IPS-20b (cell line): Measurements from ENCODE around the gene NPC2.
"Not testable (repeated sequence)": the region's sequence is repeated elsewhere in the genome, so short reads cannot be mapped to it uniquely, and the experiment has no call there.

ENCODE experiments used
- H3K27ac ChIP-seq: one replicate; pipeline ENCODE4 v1.5.1; 2013; ENCODE audit warnings: low read length
- H3K27me3 ChIP-seq: 2 replicates; pipeline ENCODE4 v1.6.1; 2013; ENCODE audit warnings: mild to moderate bottlenecking, low read length, inconsistent platforms; ENCODE audit not compliant: insufficient read depth
- H3K36me3 ChIP-seq: 2 replicates; pipeline ENCODE4 v1.6.1; 2013; ENCODE audit warnings: low read depth, mild to moderate bottlenecking, inconsistent platforms, low read length, moderate library complexity; ENCODE audit not compliant: insufficient read depth
- H3K4me1 ChIP-seq: 2 replicates; pipeline ENCODE4 v1.6.1; 2013; ENCODE audit warnings: mild to moderate bottlenecking, control low read depth, inconsistent platforms, low read length, moderate library complexity; ENCODE audit not compliant: insufficient read depth
- H3K4me3 ChIP-seq: 2 replicates; pipeline ENCODE4 v1.5.1; 2013; ENCODE audit warnings: mild to moderate bottlenecking, low read length, inconsistent platforms
- H3K9ac ChIP-seq: 2 replicates; pipeline ENCODE4 v1.6.1; 2013; ENCODE audit warnings: low read depth, mild to moderate bottlenecking, inconsistent platforms, low read length, moderate library complexity
- H3K9me3 ChIP-seq: 2 replicates; pipeline ENCODE4 v1.6.1; 2013; ENCODE audit warnings: mild to moderate bottlenecking, low read depth, low read length, inconsistent platforms; ENCODE audit not compliant: insufficient read depth

NPC2 gene

DNA sequence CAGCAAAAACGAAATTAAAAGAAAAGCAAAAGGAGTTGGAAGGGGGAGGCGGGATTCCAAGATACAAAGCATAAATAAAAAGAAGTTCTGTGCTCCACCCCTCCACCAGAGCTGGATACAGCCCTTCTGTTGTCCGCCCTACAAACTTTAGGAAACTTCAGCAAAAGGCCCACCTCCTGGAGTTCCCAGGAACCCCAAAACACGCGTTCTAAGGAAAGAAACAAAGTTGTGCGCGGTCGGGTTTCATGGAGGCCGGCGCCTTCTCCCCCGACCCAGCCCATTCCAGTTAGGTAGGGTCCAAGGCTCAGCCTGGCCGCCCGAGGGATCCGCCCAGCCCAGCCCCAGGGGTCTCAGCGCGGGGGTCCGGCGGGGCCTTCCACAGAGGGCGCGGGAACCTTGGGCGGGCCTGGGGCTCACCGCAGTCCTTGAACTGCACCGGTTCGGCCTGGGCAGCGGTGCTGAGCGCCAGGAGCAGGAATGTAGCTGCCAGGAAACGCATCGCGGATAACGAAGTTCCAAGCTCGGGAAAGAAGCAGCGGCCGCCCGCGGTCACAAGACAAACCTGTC lies at the start of gene NPC2:
TSS of gene NPC2 (minus strand) at position 530 of the 567 bp plus-strand sequence. CDS start at position 499, 31 bp downstream.
- peaks cover 4% of the 10 kb centered on the region; the same call in 1 of the 2 replicates for H3K27me3 ChIP-seq
- H3K27ac ChIP-seq: peak within 1 kb of the TSS; percentile 90
- H3K4me1 ChIP-seq: peaks cover 5% of the 10 kb centered on the region; the same call in 1 of the 2 replicates

DNA sequence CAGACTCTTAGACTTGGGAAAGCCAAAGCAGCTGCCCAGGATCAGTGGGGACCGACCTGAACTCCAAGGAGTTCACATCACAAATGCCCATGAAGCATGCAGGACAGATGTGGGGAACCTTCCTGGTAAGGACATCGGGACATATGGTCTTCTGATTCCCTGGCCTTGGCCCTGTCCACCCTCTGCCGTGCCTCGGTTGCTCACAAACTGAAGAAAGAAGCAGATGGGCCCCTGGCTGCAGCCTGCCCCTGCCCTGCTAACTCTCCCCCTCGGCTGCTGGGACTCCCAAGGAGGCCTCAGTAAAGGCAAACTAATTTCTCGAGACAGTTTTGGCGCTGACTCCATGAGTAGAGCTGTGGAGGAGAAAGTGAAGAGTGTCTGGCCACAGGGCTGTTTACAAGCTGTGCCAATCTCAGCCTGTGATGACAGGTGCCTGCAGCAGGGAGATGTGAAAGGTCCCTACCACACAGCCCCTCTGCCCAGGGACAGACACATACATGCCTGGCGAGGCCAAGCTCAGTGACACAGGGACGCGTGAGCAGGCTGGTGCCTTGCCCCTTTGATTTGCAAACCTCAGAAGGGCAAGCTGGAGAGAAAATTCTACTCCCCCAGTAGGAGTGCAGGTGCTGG lies 49.1 kb upstream of the NPC2 start:
- H3K4me1 ChIP-seq: no peaks in the 10 kb centered on the region
- no peaks in the 10 kb centered on the region for H3K9me3 ChIP-seq
- H3K4me3 ChIP-seq: no peak overlapping the region
- no peaks in the 10 kb centered on the region for H3K27me3 ChIP-seq
- H3K36me3 ChIP-seq: no peaks in the 10 kb centered on the region
- no peak overlapping the region for H3K9ac ChIP-seq
- no peak overlapping the region for H3K27ac ChIP-seq

More for the DNA sequence above, at the start of gene NPC2:
- peak within 1 kb of the TSS; percentile 90 for H3K9ac ChIP-seq
- H3K36me3 ChIP-seq: peaks cover 23% of the 10 kb centered on the region
- H3K9me3 ChIP-seq: no peaks in the 10 kb centered on the region
- H3K4me3 ChIP-seq: peak within 1 kb of the TSS; percentile 90

DNA sequence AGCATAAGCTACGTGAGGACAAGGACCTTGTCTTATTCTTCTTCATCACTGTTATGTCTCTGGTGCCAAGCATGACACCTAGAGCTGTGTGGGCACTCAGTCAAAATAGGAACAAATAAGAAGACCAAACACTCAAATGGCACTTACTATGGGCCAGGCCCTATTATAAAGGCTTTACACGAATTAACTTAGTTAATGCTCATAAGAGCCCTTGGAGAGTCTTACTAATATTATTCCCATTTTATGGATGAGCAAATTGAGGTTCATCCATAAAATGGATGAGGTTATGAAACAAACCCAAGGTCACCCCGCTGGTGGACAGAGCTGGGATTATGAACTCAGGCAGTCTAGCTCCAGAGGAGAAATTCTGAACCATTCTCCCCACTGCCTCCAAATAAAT lies 48.1 kb upstream of the NPC2 start:
- Histone ChIP-seq H3K9me3 (no peaks in the 10 kb centered on the region), H3K9ac (no peak overlapping the region), H3K36me3 (no peaks in the 10 kb centered on the region), H3K27me3 (no peaks in the 10 kb centered on the region), H3K4me3 (no peak overlapping the region), H3K27ac (no peak overlapping the region), H3K4me1 (no peaks in the 10 kb centered on the region)

DNA sequence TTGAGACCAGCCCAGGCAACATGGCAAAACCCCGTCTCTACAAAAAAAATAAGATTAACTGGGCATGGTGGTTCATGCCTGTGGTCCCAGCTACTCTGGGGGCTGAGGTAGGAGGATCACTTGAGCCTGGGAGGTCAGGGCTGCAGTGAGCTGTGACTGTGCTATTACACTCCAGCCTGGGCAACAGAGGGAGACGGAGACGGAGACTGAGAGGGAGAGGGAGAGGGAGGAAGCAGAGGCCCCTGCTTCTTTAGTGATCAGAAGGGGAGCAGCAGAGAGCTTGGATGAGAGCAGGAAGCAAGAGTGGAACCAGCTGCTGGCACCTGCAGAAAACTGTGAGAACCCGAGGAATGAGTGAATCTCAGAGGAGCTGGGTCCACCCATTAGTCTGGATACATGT lies 46.4 kb upstream of the NPC2 start:
- Histone ChIP-seq H3K36me3 (no peaks in the 10 kb centered on the region), H3K4me3 (no peak overlapping the region), H3K4me1 (no peaks in the 10 kb centered on the region), H3K9me3 (no peaks in the 10 kb centered on the region), H3K27ac (no peak overlapping the region), H3K9ac (no peak overlapping the region), H3K27me3 (no peaks in the 10 kb centered on the region)

DNA sequence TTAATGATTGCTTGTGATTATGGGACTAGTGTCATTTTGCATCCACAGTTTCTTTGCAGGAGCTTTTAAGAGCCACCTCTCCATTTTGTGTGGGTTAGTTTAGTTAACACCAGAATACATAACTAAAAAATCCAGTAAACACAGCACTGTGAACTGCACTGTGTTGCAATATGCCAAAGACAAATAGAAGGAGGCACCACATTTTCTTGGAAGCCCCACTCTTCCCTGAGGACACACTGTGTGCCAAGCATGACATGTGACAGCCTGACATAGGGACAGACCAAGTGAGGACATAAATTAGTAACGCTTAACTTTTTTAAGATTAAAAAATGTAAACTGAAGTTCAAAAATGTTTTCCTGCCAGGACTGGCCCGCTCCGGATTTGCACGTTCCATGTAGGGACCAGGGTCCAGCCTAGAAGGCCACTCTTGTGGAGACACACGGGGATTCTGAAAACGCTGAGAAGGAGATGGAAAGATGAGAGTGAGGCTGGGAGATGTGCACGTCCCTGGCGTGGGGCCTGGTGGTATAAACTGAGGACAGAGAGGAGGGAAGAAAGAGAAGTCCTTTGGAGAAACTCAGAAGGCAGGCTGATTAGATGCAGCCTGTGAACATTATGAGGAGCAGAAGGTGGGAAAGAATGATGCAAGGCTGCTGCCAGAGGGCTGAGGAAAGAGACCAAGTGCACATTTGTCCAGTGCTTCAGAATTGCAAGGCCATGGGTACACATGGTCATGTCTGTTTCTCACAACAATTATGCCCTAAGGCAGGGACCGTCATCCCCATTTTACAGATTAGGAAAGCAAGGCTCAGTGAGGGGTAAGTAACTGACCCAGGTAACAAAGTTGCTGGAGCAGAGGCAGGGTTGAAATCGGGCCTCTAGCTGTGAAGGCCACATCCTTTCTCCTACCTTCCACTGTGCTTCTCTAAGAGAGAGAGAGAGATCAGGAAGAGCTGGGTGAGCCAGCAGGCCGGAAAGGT lies 45.6 kb upstream of the NPC2 start:
- no peak overlapping the region for H3K4me3 ChIP-seq
- H3K27me3 ChIP-seq: no peaks in the 10 kb centered on the region
- no peak overlapping the region for H3K27ac ChIP-seq
- no peak overlapping the region for H3K9ac ChIP-seq
- H3K36me3 ChIP-seq: no peaks in the 10 kb centered on the region
- no peaks in the 10 kb centered on the region for H3K9me3 ChIP-seq
- H3K4me1 ChIP-seq: no peaks in the 10 kb centered on the region

DNA sequence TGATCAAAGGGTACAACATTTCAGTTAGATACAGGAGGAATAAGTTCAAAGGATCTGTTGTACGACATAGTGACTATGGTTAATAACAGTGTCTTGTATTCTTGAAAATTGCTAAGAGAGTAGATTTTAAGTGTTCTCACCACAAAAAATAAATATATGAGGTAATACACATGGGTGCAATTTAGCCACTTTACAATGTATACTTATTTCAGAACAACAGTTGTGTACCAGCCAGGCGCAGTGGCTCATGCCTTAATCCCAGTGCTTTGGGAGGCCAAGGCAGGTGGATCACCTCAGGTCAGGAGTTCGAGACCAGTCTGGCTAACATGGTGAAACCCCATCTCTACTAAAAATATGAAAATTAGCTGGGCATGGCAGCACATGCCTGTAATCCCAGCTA lies 43.2 kb upstream of the NPC2 start:
- not testable (repeated sequence) for H3K9me3 ChIP-seq, H3K4me3 ChIP-seq, H3K27me3 ChIP-seq, H3K36me3 ChIP-seq, H3K27ac ChIP-seq, H3K4me1 ChIP-seq, H3K9ac ChIP-seq

DNA sequence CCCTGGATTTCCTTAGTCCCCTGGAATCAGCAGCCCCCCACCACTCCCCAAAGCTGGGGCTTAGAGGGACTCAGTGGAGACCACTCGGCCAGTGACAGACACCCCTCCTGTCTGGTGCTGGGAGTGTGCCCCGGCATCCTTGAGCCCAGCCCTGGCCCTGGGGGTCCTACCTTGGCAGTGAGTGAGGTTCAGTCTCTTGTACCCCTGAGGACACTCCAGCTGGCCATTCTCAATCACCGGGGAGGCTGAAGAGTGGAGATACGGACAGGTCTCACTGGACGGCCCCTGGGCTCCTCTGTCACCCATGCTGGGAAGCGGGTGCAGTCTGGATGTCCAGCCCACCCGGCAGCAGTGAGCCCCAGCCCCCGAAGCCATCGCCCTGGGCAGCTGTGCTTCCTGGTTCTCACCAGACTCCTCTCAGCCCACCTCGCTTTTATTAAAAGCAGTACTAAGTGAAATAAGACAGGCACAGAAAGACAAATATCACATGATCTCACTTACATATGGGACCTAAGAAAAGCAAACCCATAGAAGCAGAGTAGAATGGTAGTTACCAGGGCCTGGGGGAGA lies 42.7 kb upstream of the NPC2 start:
- no peaks in the 10 kb centered on the region for H3K9me3 ChIP-seq
- H3K4me1 ChIP-seq: no peaks in the 10 kb centered on the region
- no peak overlapping the region for H3K27ac ChIP-seq

DNA sequence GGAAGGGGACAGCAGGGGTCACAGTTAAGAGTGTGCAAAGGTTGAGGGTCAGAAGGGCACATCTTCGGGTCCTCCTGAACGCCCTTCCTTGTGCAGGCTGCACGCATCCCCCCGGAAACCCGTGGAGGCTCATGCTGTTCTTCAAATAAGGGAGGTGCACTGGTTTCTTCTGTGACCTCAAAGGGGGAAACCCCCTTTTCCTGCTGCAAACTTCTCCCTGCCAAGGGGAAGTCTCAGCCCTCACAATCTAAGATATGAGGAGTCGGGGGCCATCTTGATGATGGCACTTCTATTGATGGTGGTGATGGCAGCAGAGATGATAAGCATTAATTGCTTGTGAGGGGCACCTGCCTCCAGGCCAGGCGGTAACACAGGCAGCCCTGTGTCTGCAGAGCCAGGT lies 40.5 kb upstream of the NPC2 start:
- no peak overlapping the region for H3K4me3 ChIP-seq
- H3K27me3 ChIP-seq: no peaks in the 10 kb centered on the region
- no peak overlapping the region for H3K27ac ChIP-seq
- H3K9ac ChIP-seq: no peak overlapping the region
- no peaks in the 10 kb centered on the region for H3K9me3 ChIP-seq
- no peaks in the 10 kb centered on the region for H3K36me3 ChIP-seq
- H3K4me1 ChIP-seq: no peaks in the 10 kb centered on the region

More for the DNA sequence above, 42.7 kb upstream of the NPC2 start:
- Histone ChIP-seq H3K27me3 (no peaks in the 10 kb centered on the region), H3K4me3 (no peak overlapping the region), H3K9ac (no peak overlapping the region), H3K36me3 (no peaks in the 10 kb centered on the region)

DNA sequence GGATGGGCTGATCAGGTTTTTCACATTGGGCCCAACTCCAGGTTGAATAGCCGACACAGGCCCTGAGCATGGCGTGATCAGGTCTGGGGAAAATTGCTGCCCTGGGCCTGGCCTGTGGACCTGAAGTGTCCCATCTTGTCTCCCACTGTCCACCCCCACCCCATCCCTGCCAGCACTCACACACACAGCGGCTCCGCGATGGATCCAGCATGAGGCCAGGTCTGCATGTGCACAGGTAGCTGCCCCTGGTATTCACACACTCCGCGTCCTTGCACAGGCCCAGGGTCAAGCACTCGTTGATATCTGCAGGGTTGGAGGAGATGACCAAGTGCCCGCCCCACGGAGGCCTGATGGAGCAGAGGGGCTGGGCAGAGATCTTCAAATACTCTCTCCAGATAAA lies 39.1 kb upstream of the NPC2 start:
- H3K36me3 ChIP-seq: no peaks in the 10 kb centered on the region
- no peak overlapping the region for H3K9ac ChIP-seq
- H3K27me3 ChIP-seq: no peaks in the 10 kb centered on the region
- H3K4me3 ChIP-seq: no peak overlapping the region
- no peaks in the 10 kb centered on the region for H3K9me3 ChIP-seq
- no peak overlapping the region for H3K27ac ChIP-seq
- H3K4me1 ChIP-seq: no peaks in the 10 kb centered on the region

DNA sequence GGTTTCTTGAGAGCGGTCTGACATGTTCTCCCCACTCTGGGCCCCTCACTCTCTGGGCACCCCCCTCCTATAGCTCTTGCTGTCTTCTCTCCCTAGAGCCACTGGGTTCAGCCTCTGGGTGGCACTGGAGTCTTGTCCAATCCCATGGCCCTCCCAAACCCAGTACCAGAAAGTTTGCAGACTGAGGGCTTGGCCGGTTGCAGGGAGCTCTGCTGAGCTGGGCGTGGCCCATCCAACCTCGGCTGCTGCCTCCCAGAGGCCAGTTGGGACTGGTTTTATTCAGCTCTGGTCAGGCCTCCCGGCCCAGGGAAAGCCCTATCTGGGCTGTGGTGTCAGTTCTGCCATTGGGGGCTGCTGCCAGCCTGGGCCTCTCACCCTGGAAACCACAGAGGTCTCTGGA lies 38.4 kb upstream of the NPC2 start:
- H3K9ac ChIP-seq: no peak overlapping the region
- H3K27me3 ChIP-seq: no peaks in the 10 kb centered on the region
- H3K27ac ChIP-seq: no peak overlapping the region

DNA sequence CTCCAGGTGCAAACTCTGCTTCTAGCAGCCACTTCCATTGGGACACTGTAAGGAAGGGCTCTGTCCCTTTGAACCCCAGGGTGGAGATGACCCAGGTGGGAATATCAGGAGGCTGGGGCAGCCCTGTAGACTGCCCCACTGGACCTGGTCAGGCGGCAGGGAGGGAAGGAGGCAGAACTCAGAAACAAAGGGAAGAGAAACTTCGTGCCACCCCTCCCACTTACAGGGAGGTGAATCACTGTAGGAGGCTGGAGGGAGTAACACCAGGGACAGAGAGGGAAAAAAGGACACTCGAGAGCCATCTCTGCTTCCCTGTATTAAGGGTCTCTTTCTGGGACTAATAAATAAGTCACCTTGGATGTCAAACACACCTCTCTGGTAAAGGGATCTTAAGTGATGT lies 37.9 kb upstream of the NPC2 start:
- H3K27me3 ChIP-seq: no peaks in the 10 kb centered on the region
- no peak overlapping the region for H3K4me3 ChIP-seq
- no peaks in the 10 kb centered on the region for H3K9me3 ChIP-seq
- no peak overlapping the region for H3K9ac ChIP-seq
- H3K27ac ChIP-seq: no peak overlapping the region
- H3K36me3 ChIP-seq: no peaks in the 10 kb centered on the region
- no peaks in the 10 kb centered on the region for H3K4me1 ChIP-seq

More for the DNA sequence above, 38.4 kb upstream of the NPC2 start:
- no peaks in the 10 kb centered on the region for H3K36me3 ChIP-seq
- H3K9me3 ChIP-seq: no peaks in the 10 kb centered on the region
- H3K4me1 ChIP-seq: no peaks in the 10 kb centered on the region
- H3K4me3 ChIP-seq: no peak overlapping the region
